HepG2 (cell line): ENCODE measurements around the gene GPHN. TPM values are rescaled to one million over a fixed set of nuclear protein-coding genes. Genes with fewer than 3 reads are reported as not detected.
A peak's percentile ranks its signal among the peaks of the same experiment; 100 is the strongest.

Experiments
- AGO2 ChIP-seq: fragments of 200-400 bp; formaldehyde crosslinking; optimal IDR thresholded peaks from 2 replicates; pipeline ENCODE3; 2017; ENCODE audit warnings: mild to moderate bottlenecking, low read depth, low read length, moderate library complexity
- FOSL2 ChIP-seq: sonication (generic); formaldehyde crosslinking; IDR thresholded peaks from 2 replicates; pipeline ENCODE4 v1.4.0; 2020; ENCODE audit warnings: missing genetic modification reagents
- HES4 ChIP-seq: sonication (generic); formaldehyde crosslinking; IDR thresholded peaks from 2 replicates; pipeline ENCODE4 v1.9.0; 2021; ENCODE audit warnings: mild to moderate bottlenecking, missing genetic modification reagents, borderline replicate concordance
- HIVEP1 ChIP-seq: sonication (generic); formaldehyde crosslinking; IDR thresholded peaks from 2 replicates; pipeline ENCODE4 v1.4.0; 2020; ENCODE audit warnings: mild to moderate bottlenecking, missing genetic modification reagents
- KDM4B ChIP-seq: sonication (generic); formaldehyde crosslinking; IDR thresholded peaks from 2 replicates; pipeline ENCODE4 v1.4.0; 2020; ENCODE audit warnings: missing genetic modification reagents
- KDM5B ChIP-seq: sonication (generic); formaldehyde crosslinking; IDR thresholded peaks from 2 replicates; pipeline ENCODE4 v1.4.0; 2020; ENCODE audit warnings: missing genetic modification reagents, mild to moderate bottlenecking, borderline replicate concordance
- MIXL1 ChIP-seq: IDR thresholded peaks from 2 replicates; pipeline ENCODE4 v1.6.1; 2016
- MTERF4 ChIP-seq: sonication (generic); formaldehyde crosslinking; IDR thresholded peaks from 2 replicates; pipeline ENCODE4 v1.8.0; 2023; ENCODE audit warnings: mild to moderate bottlenecking, missing genetic modification reagents
- SRSF1 ChIP-seq: fragments of 200-400 bp; formaldehyde crosslinking; optimal IDR thresholded peaks from 2 replicates; pipeline ENCODE3; 2017; ENCODE audit warnings: mild to moderate bottlenecking, low read depth, low read length, moderate library complexity
- TCF12 ChIP-seq, 2 experiments: fragments of 450-650 bp in 1 of 2; sonication (generic) in 1 of 2; formaldehyde crosslinking in 1 of 2; IDR thresholded peaks; 2 replicates each; pipeline versions ENCODE4 v1.6.1 to v1.8.0; 2017 to 2022; ENCODE audit warnings: antibody characterized with exemption in 1 of 2, mild to moderate bottlenecking in 1 of 2, missing genetic modification reagents in 1 of 2, moderate library complexity in 1 of 2
- ZNF253 ChIP-seq: sonication (generic); formaldehyde crosslinking; IDR thresholded peaks from 2 replicates; pipeline ENCODE4 v1.8.0; 2022; ENCODE audit warnings: mild to moderate bottlenecking, missing genetic modification reagents, borderline replicate concordance
- ZNF292 ChIP-seq: sonication (generic); formaldehyde crosslinking; IDR thresholded peaks from 2 replicates; pipeline ENCODE4 v1.8.1; 2022; ENCODE audit warnings: mild to moderate bottlenecking, low read depth, missing genetic modification reagents, borderline replicate concordance
- ZNF317 ChIP-seq: sonication (generic); formaldehyde crosslinking; IDR thresholded peaks from 2 replicates; pipeline ENCODE4 v1.5.0; 2020; ENCODE audit warnings: mild to moderate bottlenecking, missing genetic modification reagents
- ZNF563 ChIP-seq: sonication (generic); formaldehyde crosslinking; IDR thresholded peaks from 2 replicates; pipeline ENCODE4 v1.8.0; 2022; ENCODE audit warnings: mild to moderate bottlenecking, moderate library complexity, missing genetic modification reagents
- ZNF703 ChIP-seq: sonication (generic); formaldehyde crosslinking; IDR thresholded peaks from 2 replicates; pipeline ENCODE4 v1.5.1; 2020; ENCODE audit warnings: missing genetic modification reagents, mild to moderate bottlenecking, moderate library complexity, borderline replicate concordance
- ZNF713 ChIP-seq: sonication (generic); formaldehyde crosslinking; IDR thresholded peaks from 2 replicates; pipeline ENCODE4 v1.4.0; 2020; ENCODE audit warnings: mild to moderate bottlenecking, missing genetic modification reagents
- ZNF879 ChIP-seq: sonication (generic); formaldehyde crosslinking; IDR thresholded peaks from 2 replicates; pipeline ENCODE4 v1.8.1; 2023; ENCODE audit warnings: missing genetic modification reagents
- polyA plus RNA-seq, 8 experiments: library from polyadenylated mRNA; depleted of rRNA in 3 of 8; stranded (reverse) in 7 of 8; unstranded in 1 of 8; fragments of >200 nt; fragmentation: Illumina TruSeq in 4 of 8; extraction: Trizol in 4 of 8; gene quantifications; 2 replicates each; pipeline versions ENCODE4 v1.2.1 to v1.2.3, GENCODE V29; 2011 to 2016; ENCODE audit warnings: low read depth in 4 of 8, missing spikeins in 1 of 8, mixed read lengths in 1 of 8; ENCODE audit not compliant: insufficient read depth in 1 of 8
- total RNA-seq, 5 experiments: library from RNA; depleted of rRNA; stranded (reverse); fragments of >200 nt; fragmentation: Illumina TruSeq; extraction: Trizol; gene quantifications; 2 replicates each; pipeline ENCODE4 v1.2.3, GENCODE V29; 2016; ENCODE audit warnings: low read depth in 1 of 5
- TF ChIP-seq, protein P1 (sequence below): sonication (generic); formaldehyde crosslinking; IDR thresholded peaks from 2 replicates; pipeline ENCODE4 v1.8.0; 2022; ENCODE audit warnings: missing genetic modification reagents, mild to moderate bottlenecking, inconsistent platforms, borderline replicate concordance
- TF ChIP-seq, protein P2 (sequence below): sonication (generic); formaldehyde crosslinking; IDR thresholded peaks from 2 replicates; pipeline ENCODE4 v1.9.0; 2021; ENCODE audit warnings: mild to moderate bottlenecking, missing genetic modification reagents

GPHN gene
- total and polyA plus RNA-seq, 2 of the 13 experiments (the other 11 are each of a cell fraction or from before 2014, with no cell fraction given) = 12.7 to 19.2 TPM

DNA sequence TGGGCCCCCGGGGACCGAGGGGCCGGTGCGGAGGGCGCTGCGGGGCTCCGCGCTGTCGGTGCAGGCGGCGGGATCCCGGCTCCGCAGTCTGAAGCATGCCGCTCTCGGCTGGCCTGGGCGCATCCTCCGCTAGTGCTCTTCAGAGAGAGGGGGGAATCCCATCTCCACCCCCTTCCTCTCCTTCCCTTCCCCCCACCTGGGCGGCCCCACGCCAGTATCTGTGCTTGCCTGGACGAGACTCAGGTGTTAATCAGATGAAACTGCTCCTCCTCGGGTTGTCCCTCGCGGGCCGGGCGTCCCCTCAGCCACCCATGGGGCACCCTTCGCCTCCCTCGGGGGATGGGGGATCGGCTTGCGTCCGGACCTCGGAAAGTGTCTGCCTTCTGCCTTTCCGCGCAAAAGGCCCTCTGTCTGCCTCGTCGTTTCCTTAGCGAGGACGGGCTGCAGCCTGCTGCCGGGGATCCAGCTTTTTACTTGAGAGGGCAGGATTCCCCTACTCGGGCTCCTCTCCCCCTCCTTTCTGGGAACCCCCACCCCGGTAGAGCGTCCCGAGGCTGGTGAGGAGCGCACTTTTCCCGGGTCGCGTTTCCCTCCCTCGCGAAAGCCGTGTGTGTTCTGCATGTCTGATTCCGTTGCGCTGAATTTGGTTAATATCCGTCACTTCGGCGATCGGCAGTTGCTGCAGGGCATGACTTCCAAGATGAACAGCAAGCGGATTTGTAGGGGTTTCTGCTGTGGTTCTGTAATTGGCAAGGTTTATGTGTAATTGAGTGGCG is 1.1 kb downstream of the GPHN start (continued):
- TF ChIP-seq, protein P1, sequence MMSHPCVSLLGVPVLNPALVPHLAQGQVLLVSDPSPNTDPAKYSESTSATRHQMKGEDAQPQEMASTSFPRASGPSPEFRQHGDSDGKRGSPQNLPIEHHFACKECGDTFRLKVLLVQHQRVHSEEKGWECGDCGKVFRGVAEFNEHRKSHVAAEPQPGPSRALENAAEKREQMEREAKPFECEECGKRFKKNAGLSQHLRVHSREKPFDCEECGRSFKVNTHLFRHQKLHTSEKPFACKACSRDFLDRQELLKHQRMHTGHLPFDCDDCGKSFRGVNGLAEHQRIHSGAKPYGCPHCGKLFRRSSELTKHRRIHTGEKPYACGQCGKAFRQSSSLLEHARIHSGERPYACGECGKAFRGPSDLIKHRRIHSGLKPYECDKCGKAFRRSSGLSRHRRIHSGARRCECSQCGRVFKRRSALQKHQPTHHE (CRISPR knock-in tag) = no peak
- TF ChIP-seq ZNF713 (0 out of 2 replicates have a peak, but pooled peaks have one; percentile 40), MTERF4 (CRISPR knock-in tag) (0 out of 2 replicates have a peak, but pooled peaks have one; percentile 61), ZNF703 (CRISPR knock-in tag) (0 out of 2 replicates have a peak, but pooled peaks have one; percentile 25), ZNF292 (peak; percentile 71), KDM5B (peak; percentile 52; the same call in 1 of the 2 replicates), TCF12 (IDR thresholded peaks at IDR 0.05) (no peak), TCF12 (CRISPR knock-in tag; IDR thresholded peaks at IDR 0.05) (0 out of 2 replicates have a peak, but pooled peaks have one; percentile 2), HES4 (CRISPR knock-in tag) (0 out of 2 replicates have a peak, but pooled peaks have one; percentile 13), ZNF317 (CRISPR knock-in tag) (no peak; the same call in 1 of the 2 replicates), ZNF253 (CRISPR knock-in tag) (0 out of 2 replicates have a peak, but pooled peaks have one; percentile 45), ZNF879 (0 out of 2 replicates have a peak, but pooled peaks have one; percentile 56), KDM4B (CRISPR knock-in tag) (no peak), SRSF1 (peak; percentile 30), HIVEP1 (0 out of 2 replicates have a peak, but pooled peaks have one; percentile 60), MIXL1 (CRISPR knock-in tag) (no peak), FOSL2 (CRISPR knock-in tag) (no peak), AGO2 (peak; percentile 14), ZNF563 (CRISPR knock-in tag) (peak; percentile 50; the same call in 1 of the 2 replicates)
- TF ChIP-seq, protein P2, sequence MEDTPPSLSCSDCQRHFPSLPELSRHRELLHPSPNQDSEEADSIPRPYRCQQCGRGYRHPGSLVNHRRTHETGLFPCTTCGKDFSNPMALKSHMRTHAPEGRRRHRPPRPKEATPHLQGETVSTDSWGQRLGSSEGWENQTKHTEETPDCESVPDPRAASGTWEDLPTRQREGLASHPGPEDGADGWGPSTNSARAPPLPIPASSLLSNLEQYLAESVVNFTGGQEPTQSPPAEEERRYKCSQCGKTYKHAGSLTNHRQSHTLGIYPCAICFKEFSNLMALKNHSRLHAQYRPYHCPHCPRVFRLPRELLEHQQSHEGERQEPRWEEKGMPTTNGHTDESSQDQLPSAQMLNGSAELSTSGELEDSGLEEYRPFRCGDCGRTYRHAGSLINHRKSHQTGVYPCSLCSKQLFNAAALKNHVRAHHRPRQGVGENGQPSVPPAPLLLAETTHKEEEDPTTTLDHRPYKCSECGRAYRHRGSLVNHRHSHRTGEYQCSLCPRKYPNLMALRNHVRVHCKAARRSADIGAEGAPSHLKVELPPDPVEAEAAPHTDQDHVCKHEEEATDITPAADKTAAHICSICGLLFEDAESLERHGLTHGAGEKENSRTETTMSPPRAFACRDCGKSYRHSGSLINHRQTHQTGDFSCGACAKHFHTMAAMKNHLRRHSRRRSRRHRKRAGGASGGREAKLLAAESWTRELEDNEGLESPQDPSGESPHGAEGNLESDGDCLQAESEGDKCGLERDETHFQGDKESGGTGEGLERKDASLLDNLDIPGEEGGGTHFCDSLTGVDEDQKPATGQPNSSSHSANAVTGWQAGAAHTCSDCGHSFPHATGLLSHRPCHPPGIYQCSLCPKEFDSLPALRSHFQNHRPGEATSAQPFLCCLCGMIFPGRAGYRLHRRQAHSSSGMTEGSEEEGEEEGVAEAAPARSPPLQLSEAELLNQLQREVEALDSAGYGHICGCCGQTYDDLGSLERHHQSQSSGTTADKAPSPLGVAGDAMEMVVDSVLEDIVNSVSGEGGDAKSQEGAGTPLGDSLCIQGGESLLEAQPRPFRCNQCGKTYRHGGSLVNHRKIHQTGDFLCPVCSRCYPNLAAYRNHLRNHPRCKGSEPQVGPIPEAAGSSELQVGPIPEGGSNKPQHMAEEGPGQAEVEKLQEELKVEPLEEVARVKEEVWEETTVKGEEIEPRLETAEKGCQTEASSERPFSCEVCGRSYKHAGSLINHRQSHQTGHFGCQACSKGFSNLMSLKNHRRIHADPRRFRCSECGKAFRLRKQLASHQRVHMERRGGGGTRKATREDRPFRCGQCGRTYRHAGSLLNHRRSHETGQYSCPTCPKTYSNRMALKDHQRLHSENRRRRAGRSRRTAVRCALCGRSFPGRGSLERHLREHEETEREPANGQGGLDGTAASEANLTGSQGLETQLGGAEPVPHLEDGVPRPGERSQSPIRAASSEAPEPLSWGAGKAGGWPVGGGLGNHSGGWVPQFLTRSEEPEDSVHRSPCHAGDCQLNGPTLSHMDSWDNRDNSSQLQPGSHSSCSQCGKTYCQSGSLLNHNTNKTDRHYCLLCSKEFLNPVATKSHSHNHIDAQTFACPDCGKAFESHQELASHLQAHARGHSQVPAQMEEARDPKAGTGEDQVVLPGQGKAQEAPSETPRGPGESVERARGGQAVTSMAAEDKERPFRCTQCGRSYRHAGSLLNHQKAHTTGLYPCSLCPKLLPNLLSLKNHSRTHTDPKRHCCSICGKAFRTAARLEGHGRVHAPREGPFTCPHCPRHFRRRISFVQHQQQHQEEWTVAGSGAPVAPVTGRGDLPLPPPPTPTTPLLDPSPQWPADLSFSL (CRISPR knock-in tag) = peak; percentile 31; the same call in 1 of the 2 replicates
